B cell (primary cell): ENCODE measurements around the gene HNRNPC. TPM values are rescaled to one million over a fixed set of nuclear protein-coding genes. Genes with fewer than 3 reads are reported as not detected.
A peak's percentile ranks its signal among the peaks of the same experiment; 100 is the strongest.

Source experiments
- ATAC-seq: fragments of 200-7000 bp; cut with Tn5 transposase; one replicate; pipeline ENCODE4 v1.10.0; 2021; ENCODE audit warnings: low read depth, mild to moderate bottlenecking, moderate number of reproducible peaks, moderate library complexity
- CTCF ChIA-PET: fragments of 350-600 bp; sonication (Branson Sonifier 250); formaldehyde crosslinking; loops from one replicate; lab custom pipeline; 2021; ENCODE audit warnings: antibody characterized with exemption, inconsistent platforms; lab: Charles Lee
- POLR2A ChIA-PET: fragments of 350-600 bp; sonication (Branson Sonifier 250); formaldehyde crosslinking; loops from one replicate; lab custom pipeline; 2021; ENCODE audit warnings: antibody characterized with exemption; lab: Charles Lee
- DNase-seq: peaks from one replicate; pipeline ENCODE4 v3.0.0; 2013
- H2AFZ ChIP-seq: 2 replicates; pipeline ENCODE4 v1.6.1; 2012; ENCODE audit warnings: mild to moderate bottlenecking, low read depth, low read length; ENCODE audit not compliant: insufficient read depth, poor library complexity, severe bottlenecking
- H3K27ac ChIP-seq, 2 donors: 1 replicate in 1 of 2; 2 replicates in 1 of 2; pipeline ENCODE4 v1.5.1; 2012 to 2013; ENCODE audit warnings: low read length in 2 of 2, mild to moderate bottlenecking in 2 of 2, moderate library complexity in 1 of 2
- H3K27me3 ChIP-seq, 4 experiments: fragments of 200-600 bp in 1 of 4; sonication (generic) in 1 of 4; replicated peaks in 1 of 4; 1 replicate in 2 of 4; 2 replicates in 2 of 4; pipeline versions ENCODE4 v1.6.1 to v1.7.0; 2013 to 2016; ENCODE audit warnings: low read length in 3 of 4, mild to moderate bottlenecking in 2 of 4, mixed read lengths in 1 of 4, moderate library complexity in 1 of 4; ENCODE audit not compliant: insufficient read depth in 4 of 4, control insufficient read depth in 3 of 4; ENCODE audit errors: control extremely low read depth in 1 of 4
- H3K36me3 ChIP-seq, 2 experiments: replicated peaks in 1 of 2; 1 replicate in 1 of 2; 2 replicates in 1 of 2; pipeline versions ENCODE4 v1.6.1 to v1.7.1; 2013; ENCODE audit warnings: low read length in 1 of 2; ENCODE audit not compliant: insufficient read depth in 2 of 2, control insufficient read depth in 1 of 2; ENCODE audit errors: control extremely low read depth in 1 of 2, extremely low read depth in 1 of 2
- H3K4me1 ChIP-seq, 2 donors: fragments of 200-600 bp in 1 of 2; sonication (generic) in 1 of 2; 1 replicate in 1 of 2; 2 replicates in 1 of 2; pipeline versions ENCODE4 v1.5.1 to v1.6.1; 2013 to 2017; ENCODE audit warnings: low read length in 2 of 2; ENCODE audit not compliant: control insufficient read depth in 2 of 2, insufficient read depth in 2 of 2
- H3K4me2 ChIP-seq: replicated peaks from 2 replicates; pipeline ENCODE3; 2012; ENCODE audit warnings: mild to moderate bottlenecking, low read depth, low read length; ENCODE audit not compliant: poor library complexity, severe bottlenecking
- H3K4me3 ChIP-seq, 5 experiments: fragments of 200-600 bp in 1 of 5; sonication (generic) in 1 of 5; 1 replicate in 3 of 5; 2 replicates in 2 of 5; pipeline versions ENCODE4 v1.5.1 to v1.7.0; 2011 to 2016; ENCODE audit warnings: low read length in 4 of 5, mild to moderate bottlenecking in 4 of 5, low read depth in 2 of 5, control low read depth in 1 of 5, moderate library complexity in 1 of 5; ENCODE audit not compliant: insufficient read depth in 1 of 5; ENCODE audit errors: control extremely low read depth in 1 of 5, extremely low read depth in 1 of 5
- H3K79me2 ChIP-seq: fragments of 200-600 bp; sonication (generic); one replicate; pipeline ENCODE4 v1.6.0; 2016; ENCODE audit warnings: low read length; ENCODE audit not compliant: control insufficient read depth, insufficient read depth
- H3K9ac ChIP-seq: fragments of 200-600 bp; sonication (generic); 2 replicates; pipeline ENCODE4 v1.6.1; 2017; ENCODE audit warnings: mild to moderate bottlenecking, low read length, moderate library complexity
- H3K9me3 ChIP-seq, 3 donors: one replicate each; pipeline versions ENCODE4 v1.6.1 to v1.7.1; 2013; ENCODE audit warnings: low read length in 2 of 3; ENCODE audit not compliant: control insufficient read depth in 2 of 3, insufficient read depth in 1 of 3; ENCODE audit errors: control extremely low read depth in 1 of 3
- H4K20me1 ChIP-seq: 2 replicates; pipeline ENCODE4 v1.6.0; 2012; ENCODE audit warnings: mild to moderate bottlenecking, low read length; ENCODE audit not compliant: insufficient read depth, control insufficient read depth, poor library complexity, severe bottlenecking
- H3K27ac Mint-ChIP-seq: one replicate; pipeline ENCODE4 v1.8.0; 2021; ENCODE audit warnings: mixed read lengths
- H3K27me3 Mint-ChIP-seq: one replicate; pipeline ENCODE4 v1.8.0; 2021; ENCODE audit warnings: mixed read lengths
- H3K4me1 Mint-ChIP-seq: one replicate; pipeline ENCODE4 v1.8.0; 2021; ENCODE audit warnings: mixed read lengths
- H3K4me3 Mint-ChIP-seq: one replicate; pipeline ENCODE4 v1.8.0; 2021; ENCODE audit warnings: mixed read lengths
- H3K9me3 Mint-ChIP-seq: one replicate; pipeline ENCODE4 v1.8.0; 2022; ENCODE audit warnings: mixed read lengths; ENCODE audit not compliant: insufficient read depth
- CTCF ChIP-seq: fragments of 200-600 bp; IDR thresholded peaks from one replicate; pipeline ENCODE4 v1.8.0; 2022; ENCODE audit warnings: antibody characterized with exemption, mild to moderate bottlenecking
- EZH2 ChIP-seq: IDR thresholded peaks from 2 replicates; pipeline ENCODE4 v1.6.1; 2012; ENCODE audit warnings: borderline replicate concordance, low read depth, mild to moderate bottlenecking, moderate library complexity, low read length; ENCODE audit not compliant: insufficient read depth, poor library complexity, severe bottlenecking
- WGBS: methylation state at CpG from one replicate; pipeline ENCODE4 v1.1.5; 2013; ENCODE audit warnings: missing lambda C conversion rate; ENCODE audit not compliant: insufficient coverage; 5-methylcytosine and 5-hydroxymethylcytosine counted together
- intact Hi-C: fragments of 100-400 bp; cut with micrococcal nuclease; formaldehyde crosslinking; loops from one replicate; pipeline ENCODE4 v1.10.0; 2022
- polyA plus RNA-seq: library from polyadenylated mRNA; depleted of rRNA; stranded (reverse); fragments of >200 nt; gene quantifications from 2 replicates; pipeline ENCODE4 v1.2.3, GENCODE V29; 2012
- total RNA-seq, 2 donors: library from RNA; stranded (reverse); fragments of 120-200 nt in 1 of 2; gene quantifications; 1 replicate in 1 of 2; 2 replicates in 1 of 2; pipeline versions ENCODE4 v1.2.3 to v1.2.4, GENCODE V29; 2013 to 2022

The HNRNPC gene
- total and polyA plus RNA-seq, 2 donors (not counting 1 experiment from before 2014, with no cell fraction given), result 358 to 497 TPM

- Histone ChIP-seq H3K36me3 (peaks cover 12 to 77% of the 10 kb centered on the region in 2 experiments), H3K27me3 (no peaks in the 10 kb centered on the region), H3K27ac (peak overlapping the region in 1 of 2 donors; percentile 38), H4K20me1 (peaks cover 76% of the 10 kb centered on the region), H2AFZ (no peak overlapping the region), H3K4me1 (peaks cover 31 to 37% of the 10 kb centered on the region in 2 donors), H3K9me3 (no peaks in the 10 kb centered on the region), H3K4me2 (no peak overlapping the region), H3K9ac (no peak overlapping the region), H3K79me2 (peaks cover 97% of the 10 kb centered on the region), H3K4me3 (no peak overlapping the region)
- no peak overlapping the region for H3K27ac Mint-ChIP-seq
- WGBS, result 33% methylated on average over 1 of the region's 10 CpGs
- intact Hi-C loops, result no loop called here
- TF ChIP-seq EZH2 (no peak), CTCF (no peak)
- CTCF ChIA-PET, result no interaction called here
- no peaks in the 10 kb centered on the region for H3K9me3 Mint-ChIP-seq
- ATAC-seq, result no peak
- no peak for DNase-seq
- H3K4me1 Mint-ChIP-seq, result peaks cover 66% of the 10 kb centered on the region
- H3K27me3 Mint-ChIP-seq, result no peaks in the 10 kb centered on the region
- POLR2A ChIA-PET, result no interaction called here
- peak overlapping the region; percentile 37 for H3K4me3 Mint-ChIP-seq
Observed at GRCh38 chr14:21258005-21258888, 11.0 kb downstream of the HNRNPC start.

GRCh38 chr14:21257394-21257909 lies 11.8 kb downstream of the HNRNPC start:
- no peaks in the 10 kb centered on the region for H3K9me3 Mint-ChIP-seq
- Histone ChIP-seq H2AFZ (no peak overlapping the region), H3K9me3 (no peaks in the 10 kb centered on the region), H3K4me2 (peak overlapping the region; percentile 37), H3K79me2 (peaks cover 97% of the 10 kb centered on the region), H3K27me3 (no peaks in the 10 kb centered on the region), H3K27ac (peak overlapping the region in 1 of 2 donors; percentile 44), H3K4me3 (no peak overlapping the region), H3K36me3 (peaks cover 10 to 73% of the 10 kb centered on the region in 2 experiments), H3K4me1 (peaks cover 25 to 32% of the 10 kb centered on the region in 2 donors), H3K9ac (peak overlapping the region; percentile 21), H4K20me1 (peaks cover 76% of the 10 kb centered on the region)
- ChIA-PET POLR2A (no interaction called here), CTCF (no interaction called here)
- WGBS, result 57% methylated on average over 3 of the region's 7 CpGs
- intact Hi-C loops, result no loop called here
- H3K4me1 Mint-ChIP-seq, result peaks cover 60% of the 10 kb centered on the region
- no peaks in the 10 kb centered on the region for H3K27me3 Mint-ChIP-seq
- TF ChIP-seq CTCF (no peak), EZH2 (no peak)
- H3K4me3 Mint-ChIP-seq, result peak overlapping the region; percentile 51
- H3K27ac Mint-ChIP-seq, result peak overlapping the region; percentile 62
- ATAC-seq (no peak), DNase-seq (no peak)
